GM19023 (cell line): Measurements from ENCODE around the gene AIF1L.

Experiments used
- ATAC-seq: cut with Tn5 transposase; IDR thresholded peaks from one replicate; pipeline ENCODE4 v1.9.1; 2021; ENCODE audit warnings: mild to moderate bottlenecking, moderate library complexity; ENCODE audit not compliant: unreplicated experiment

Gene AIF1L

GRCh38 chr9:131096269-131097125 lies at the start of gene AIF1L:
TSS of gene AIF1L (plus strand) at chr9:131096531. CDS start at chr9:131096630, 99 bp downstream.
- ATAC-seq, result no peak

- ATAC-seq, result no peak
Measured at GRCh38 chr9:131046581-131047202, 49.6 kb upstream of the AIF1L start.

DNA sequence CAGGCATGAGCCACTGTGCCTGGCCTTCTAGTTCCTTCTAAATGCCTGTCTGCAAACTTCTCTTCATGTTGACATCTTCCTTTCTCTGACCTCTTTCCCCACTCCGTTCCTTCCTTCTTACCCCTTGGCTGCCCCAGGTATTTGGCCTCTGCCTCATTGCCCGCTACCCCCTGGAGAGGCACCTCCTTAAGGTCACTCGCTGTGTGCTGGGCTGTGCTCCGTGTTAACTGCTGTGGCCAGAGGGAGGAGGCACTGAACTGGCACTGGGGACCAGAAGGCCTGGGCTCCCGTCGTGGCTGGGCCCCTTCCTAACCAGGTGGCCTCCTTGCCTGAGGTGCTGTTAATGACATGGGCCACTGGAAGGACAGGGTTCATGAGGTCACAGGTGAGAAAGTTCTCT lies 48.0 kb upstream of the AIF1L start:
- ATAC-seq, result no peak

DNA sequence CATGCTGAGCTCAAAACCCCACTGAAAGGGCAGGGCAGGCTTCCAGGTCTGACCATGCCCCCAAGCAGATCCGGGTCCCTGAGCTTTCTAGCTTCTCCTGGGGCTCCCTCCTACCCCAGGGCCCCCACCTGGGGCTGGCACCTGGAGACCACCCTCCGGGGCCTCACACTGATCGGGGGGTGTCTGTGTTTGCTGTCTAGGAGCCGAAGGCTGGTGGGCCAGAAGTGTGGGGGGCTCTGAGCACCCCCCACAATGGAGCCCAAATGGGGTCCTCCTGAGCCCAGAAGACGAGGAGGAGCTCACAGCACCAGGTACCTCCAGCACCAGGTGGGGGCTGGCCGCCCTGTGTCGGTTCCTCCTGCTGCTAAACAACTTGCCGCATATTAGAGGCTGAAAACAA lies 47.5 kb upstream of the AIF1L start:
- ATAC-seq, result no peak

DNA sequence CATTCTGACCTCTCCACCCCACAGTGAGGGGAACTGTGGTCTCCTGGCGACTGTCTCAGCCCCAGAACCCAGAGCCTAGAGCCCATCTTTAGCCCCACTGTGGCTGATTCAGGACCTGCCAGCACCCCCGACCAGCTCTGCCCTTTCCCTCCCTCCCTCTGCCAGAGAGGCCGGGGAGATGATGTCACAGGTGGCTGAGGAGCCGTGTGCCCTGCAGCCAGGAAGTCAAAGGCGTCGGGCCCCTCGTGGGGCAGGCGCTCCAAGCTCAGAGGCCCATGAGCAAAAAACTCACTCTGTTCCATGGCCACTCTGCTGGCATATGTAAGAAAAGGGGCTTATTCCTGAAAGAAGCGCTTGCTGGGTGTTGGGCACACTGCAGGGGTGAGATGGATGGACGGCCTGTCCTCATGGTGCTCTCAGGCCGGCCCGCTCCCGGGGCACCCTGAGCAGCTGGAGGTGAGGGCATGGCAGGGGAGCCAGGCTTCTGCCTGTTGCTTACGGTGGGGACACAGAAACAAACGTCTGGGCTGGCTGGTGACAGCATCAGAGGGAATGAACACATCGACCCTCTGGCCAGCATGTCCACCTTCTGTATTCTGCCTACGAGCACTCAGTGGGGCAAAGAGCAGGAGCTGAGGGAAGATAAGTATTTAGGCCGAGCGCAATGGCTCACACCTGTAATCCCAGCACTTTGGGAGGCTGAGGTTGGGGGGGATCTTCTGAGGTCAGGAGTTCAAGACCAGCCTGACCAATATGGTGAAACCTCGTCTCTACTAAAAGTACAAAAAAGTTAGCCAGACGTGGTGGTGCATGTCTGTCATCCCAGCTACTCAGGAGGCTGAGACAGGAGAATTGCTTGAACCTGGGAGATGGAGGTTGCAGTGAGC lies 46.3 kb upstream of the AIF1L start:
- no peak for ATAC-seq

DNA sequence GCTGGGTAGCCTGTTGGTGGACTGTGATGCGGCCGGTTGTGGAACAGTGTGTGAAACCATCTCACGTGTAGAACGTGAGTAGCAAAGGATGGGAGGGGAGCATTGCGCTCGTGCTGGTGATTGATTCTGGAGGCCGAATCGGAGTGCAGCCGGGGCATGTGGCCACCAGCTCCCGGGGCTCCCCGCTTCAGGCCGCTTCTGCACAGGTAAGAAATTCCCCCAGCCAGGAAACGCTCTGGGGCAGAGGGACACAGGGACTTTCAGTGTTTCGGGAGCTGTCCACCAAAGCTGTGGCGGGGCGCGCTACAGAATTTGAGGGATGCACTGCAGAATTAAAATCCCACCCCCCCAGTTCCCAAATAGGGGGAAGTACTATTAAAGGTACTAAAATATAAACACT lies 45.5 kb upstream of the AIF1L start:
- no peak for ATAC-seq

DNA sequence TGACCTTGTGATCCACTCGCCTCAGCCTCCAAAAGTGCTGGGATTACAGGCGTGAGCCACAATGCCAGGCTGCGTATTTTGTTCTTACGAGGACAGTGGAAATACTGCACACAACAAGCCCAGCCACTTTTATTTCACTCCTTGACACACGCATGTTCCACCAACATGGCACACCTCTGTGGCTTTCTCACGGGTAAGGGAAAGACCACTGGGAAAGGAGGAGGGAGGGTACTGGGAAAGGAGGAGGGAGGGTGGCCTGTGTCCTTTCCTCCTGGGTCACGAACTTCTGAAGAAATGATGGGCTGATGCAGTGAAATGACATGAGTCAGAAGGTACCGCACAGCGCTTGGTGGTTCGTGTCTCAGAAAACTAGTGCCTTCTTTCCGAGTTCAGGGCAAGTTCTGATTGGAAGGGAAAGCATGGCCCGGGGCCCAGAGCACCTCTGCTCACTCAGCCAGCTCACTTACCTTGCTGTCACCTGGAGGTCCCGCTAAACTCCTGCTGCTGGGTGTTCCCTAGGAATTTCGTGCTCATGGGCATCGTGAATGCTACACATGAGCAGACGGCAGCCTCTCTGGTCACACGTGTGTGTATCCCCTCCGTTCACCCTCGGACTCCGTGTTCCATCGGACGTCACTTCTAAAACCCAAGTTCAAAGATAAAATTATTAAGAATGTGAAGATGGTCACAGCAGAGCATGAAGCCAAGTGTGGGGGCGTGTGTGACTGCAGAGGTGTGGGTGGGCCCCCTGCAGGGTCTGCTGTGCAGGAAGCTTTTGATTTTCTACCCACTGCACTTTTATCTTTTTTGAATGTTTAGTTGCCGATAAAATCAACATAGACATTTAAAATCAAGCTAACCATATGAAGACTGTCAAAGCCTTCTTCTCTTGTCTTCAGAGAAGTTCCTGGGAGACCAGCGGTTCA lies 44.5 kb upstream of the AIF1L start:
- no peak for ATAC-seq

DNA sequence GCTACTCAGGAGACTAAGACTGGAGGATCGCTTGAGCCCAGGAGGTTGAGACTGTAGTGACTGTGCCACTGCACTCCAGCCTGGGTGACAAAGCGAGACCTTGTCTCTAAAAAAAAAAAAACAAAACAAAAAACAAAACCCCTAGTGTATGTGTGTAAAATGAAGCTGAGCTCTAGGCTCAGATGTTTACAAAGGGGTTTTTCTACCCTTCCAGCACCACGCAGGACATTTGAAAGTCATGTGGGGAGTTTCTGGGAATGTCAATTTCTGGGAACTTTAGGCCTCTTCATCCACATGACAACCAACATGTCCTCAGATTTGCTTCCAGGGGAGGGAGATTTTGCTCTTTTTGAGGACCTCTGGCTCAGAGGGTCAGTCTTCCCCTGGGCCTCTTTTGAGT lies 42.4 kb upstream of the AIF1L start:
- no peak for ATAC-seq

- ATAC-seq, result no peak
Measured at GRCh38 chr9:131056781-131057506, 39.4 kb upstream of the AIF1L start.

DNA sequence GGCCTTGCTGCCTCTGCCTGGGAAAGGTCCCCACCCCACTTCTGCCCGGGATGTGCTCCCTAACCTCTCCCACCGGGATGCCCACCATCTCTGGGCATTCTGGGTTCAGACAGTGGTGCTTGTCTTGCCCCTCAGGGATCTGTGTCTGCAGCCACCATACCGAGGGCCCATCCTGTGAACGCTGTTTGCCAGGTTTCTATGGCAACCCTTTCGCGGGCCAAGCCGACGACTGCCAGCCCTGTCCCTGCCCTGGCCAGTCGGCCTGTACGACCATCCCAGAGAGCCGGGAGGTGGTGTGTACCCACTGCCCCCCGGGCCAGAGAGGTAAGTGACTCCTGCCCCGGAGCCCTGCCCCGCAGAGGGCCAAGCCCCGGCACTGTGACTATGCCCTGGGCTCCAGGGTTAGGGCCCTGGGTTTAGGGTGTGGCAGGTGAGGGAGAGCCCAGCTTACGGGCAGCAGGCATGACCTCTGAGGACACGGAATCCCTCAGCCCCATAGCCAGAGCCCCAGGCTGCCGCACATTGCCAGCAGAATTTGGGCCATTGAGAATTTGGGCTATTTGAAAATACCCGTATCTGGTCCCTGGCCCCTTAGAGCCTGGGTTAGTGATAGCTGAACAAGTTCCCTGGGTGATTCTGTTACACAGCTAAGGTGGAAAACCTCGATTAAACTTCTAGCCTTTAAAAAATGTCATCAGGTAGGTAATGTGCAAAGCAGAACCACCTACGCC lies 35.3 kb upstream of the AIF1L start:
- no peak for ATAC-seq

DNA sequence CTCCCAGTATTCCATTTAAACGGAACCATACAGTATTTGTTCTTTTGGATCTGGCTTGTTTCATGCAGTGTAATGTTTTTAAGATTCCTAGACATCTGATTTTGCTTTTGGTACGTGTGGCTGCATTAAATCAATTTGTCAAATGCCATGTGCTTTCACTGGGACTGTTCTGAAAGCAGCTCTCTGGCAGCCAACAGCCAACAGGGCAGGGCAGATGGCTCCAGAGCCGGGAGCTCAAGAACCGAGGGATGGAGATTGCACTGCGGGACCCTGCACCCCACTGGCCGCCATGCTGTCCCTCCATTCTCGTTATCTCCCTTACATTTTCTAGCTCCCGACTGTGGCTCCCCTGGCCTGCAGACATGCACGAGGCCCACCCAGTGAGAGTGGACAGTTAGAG lies 33.4 kb upstream of the AIF1L start:
- no peak for ATAC-seq

- ATAC-seq, result no peak
Measured at GRCh38 chr9:131065599-131065998, 30.7 kb upstream of the AIF1L start.

- no peak for ATAC-seq
Measured at GRCh38 chr9:131067625-131068024, 28.7 kb upstream of the AIF1L start.

DNA sequence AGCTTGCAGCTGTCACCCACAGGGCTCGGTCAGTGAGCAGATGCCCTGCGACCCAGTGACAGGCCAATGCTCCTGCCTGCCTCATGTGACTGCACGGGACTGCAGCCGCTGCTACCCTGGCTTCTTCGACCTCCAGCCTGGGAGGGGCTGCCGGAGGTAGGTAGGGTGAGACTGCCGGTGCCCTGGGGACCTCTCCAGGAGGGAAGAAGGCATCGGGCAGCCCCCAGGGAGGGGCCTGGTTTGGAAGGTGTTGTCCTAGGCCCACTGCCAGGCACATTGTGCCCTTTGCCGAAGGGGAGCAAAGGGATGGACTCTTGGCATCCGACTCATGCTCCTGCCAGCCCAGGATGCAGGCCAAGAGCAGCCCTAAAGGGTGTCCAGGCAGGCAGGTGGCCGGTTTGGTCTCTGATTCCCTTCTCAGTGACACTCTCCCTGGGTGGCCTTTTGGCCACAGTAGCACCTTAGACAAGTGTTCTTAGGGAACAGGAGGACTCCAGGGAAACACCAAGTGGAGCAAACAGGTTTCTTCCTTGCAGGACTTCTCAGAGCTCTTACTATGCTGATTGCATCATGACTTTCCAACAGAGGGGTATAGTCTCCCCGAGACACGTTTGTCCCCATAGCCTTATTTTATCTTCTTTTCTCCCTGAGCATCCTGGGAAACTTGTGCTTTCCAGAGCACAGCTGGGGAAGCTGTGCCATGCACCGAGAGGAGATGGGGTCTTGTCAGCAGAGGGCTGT lies 28.1 kb upstream of the AIF1L start:
- no peak for ATAC-seq

- ATAC-seq, result no peak
Measured at GRCh38 chr9:131069699-131070098, 26.6 kb upstream of the AIF1L start.

DNA sequence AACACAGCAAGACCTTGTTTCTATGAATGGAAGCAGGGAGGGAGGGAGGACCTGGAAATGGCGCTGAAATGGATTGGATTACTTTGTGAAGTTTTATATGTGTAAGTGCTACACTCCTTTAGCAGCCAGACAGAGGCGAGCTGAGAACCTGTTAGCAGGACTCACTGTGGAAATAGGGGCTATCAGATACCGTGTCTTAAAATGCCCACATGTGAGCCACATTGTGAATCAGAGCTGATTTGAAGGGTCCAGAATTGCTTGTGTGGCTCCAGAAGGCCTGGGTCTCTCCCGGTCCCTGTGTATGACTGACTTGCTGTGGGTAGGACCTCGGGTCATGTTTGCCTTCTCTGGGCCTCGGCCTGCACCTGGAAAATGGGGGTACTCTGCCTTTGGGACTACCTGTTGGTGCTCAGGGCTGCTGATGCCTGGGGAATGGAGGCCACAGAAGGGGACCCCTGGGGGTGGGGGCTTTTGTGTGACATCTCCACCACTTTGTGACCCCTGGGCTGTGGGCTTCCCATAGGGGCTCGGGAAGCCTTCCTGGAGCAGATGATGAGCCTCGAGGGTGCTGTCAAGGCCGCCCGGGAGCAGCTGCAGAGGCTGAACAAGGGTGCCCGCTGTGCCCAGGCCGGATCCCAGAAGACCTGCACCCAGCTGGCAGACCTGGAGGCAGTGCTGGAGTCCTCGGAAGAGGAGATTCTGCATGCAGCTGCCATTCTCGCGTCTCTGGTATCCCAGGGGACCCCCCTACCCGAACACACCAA lies 24.0 kb upstream of the AIF1L start:
- ATAC-seq, result no peak

GRCh38 chr9:131072871-131073237 lies 23.5 kb upstream of the AIF1L start:
- no peak for ATAC-seq
